Ureter (tissue), 1 donor: ENCODE results near the gene RPL18A. TPM values are rescaled to one million over a fixed set of nuclear protein-coding genes. Genes with fewer than 3 reads are reported as not detected.

Source experiments
- DNase-seq: peaks from one replicate; pipeline ENCODE4 v3.0.0-alpha.2; 2020; ENCODE audit warnings: low spot score
- total RNA-seq: library from RNA; stranded (reverse); gene quantifications from one replicate; pipeline ENCODE4 v1.2.4, GENCODE V29; 2023
- donor health status: DM: yes; HTN: yes; CAD: no.

Gene RPL18A
- 2,079 TPM for total RNA-seq

DNA sequence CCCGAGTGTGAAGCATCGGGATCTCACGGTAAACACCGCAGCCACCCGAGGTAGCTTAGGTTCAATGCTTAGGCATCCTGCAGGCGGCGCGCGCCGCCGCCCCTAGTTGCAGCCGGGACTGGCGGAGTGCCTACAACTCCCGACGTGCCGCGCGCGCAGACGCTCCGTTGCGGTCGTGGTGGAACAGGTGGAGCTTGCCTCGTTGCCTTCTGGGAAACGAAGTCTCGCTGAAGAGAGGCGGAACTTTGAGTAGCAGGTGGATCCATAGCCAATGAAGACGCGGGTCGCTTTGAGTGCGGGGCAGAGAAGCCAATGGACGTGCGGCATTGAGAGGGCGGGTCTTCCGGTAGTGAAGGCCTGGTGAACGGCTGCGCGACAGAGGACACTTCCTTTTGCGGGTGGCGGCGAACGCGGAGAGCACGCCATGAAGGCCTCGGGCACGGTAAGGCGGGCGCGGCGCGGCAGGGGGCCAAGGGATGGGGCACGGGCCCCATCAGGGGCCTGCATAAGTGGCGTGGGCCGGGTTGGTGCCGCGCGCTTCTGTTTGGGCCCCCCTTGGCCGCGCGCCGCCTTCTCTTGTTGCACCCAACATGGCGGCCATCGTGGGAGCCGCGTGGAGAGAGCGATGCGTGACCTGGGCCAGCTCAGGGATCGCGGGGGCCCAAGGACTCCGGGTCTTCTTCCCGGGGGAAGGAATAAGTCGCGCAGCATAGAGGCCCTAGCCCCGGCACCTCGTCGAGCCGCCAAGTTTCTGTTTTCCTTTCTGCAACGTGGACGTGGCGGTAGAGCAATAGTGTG, at the start of gene RPL18A:
Gene RPL18A, plus strand, starts transcription at position 378 of the 798 bp plus-strand sequence. Its CDS starts 47 bp downstream, at position 425.
- DNase-seq = peak; percentile 99

DNA sequence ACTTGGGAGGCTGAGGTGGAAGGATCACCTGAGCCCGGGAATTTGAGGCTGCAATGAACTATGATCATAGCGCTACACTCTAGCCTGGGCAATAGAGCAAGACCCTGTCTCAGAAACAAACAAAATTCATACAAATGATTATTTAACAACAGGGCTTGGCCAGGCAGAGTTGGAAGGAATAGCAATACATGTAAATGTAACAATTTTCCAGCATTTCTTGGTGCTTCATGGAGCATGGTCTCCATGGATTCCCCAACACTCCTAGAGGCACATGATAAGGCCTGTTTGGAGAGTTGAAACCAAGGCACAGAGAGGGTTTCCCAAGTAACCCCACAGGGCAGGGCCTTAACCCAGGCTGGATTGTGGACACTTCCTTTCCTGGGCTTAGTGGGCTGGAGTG, 48.6 kb upstream of the RPL18A start:
- DNase-seq = no peak

DNA sequence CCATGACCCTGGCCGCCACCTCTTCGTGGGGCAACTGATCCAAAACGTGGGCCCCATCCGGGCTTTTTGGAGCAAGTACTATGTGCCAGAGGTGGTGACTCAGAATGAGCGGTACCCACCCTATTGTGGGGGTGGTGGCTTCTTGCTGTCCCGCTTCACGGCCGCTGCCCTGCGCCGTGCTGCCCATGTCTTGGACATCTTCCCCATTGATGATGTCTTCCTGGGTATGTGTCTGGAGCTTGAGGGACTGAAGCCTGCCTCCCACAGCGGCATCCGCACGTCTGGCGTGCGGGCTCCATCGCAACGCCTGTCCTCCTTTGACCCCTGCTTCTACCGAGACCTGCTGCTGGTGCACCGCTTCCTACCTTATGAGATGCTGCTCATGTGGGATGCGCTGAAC, 48.0 kb upstream of the RPL18A start:
- no peak for DNase-seq

DNA sequence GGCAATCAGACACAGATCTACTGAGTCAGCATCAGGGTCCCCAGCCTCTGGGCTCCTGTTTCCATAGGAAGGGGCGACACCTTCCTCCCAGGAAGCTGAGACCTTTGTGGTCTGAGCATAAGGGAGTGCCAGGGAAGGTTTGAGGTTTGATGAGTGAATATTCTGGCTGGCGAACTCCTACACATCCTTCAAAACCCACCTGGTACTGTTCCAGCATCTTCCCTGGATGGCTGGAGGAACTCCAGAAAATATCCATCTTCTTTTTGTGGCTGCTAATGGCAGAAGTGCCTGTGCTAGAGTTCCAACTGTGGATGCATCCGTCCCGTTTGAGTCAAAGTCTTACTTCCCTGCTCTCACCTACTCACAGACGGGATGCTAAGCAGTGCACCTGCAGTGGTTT, 47.6 kb upstream of the RPL18A start:
- DNase-seq = no peak

DNA sequence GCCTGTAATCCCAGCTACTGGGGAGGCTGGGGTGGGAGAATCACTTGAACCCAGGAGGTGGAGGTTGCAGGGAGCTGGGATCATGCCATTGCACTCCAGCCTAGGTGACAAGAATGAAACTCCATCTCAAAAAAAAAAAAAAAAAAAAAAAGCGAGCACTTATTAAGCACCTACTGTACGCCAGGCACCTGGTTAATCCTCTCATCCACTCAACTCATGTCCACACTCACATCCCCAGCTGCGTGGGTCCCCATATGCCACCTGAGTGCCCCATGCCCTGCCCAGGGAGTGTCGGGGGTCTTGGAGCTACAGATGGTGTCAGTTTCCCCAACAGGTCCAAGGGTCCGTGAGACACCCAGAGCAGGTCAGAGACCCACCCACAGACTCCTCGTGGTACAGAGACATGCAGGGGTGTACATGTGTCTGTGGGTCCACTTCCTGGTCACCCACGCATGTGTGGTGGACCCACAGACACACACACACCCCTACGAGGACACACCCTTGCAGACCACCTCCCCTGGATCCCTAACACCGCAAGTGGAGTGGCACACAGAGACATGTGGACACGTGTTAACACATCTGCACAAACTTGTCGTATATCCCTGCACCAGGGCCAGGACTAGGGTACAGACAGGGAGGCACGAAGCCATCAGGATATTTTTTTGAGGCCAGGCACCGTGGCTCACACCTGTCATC, 41.9 kb upstream of the RPL18A start:
- no peak for DNase-seq

DNA sequence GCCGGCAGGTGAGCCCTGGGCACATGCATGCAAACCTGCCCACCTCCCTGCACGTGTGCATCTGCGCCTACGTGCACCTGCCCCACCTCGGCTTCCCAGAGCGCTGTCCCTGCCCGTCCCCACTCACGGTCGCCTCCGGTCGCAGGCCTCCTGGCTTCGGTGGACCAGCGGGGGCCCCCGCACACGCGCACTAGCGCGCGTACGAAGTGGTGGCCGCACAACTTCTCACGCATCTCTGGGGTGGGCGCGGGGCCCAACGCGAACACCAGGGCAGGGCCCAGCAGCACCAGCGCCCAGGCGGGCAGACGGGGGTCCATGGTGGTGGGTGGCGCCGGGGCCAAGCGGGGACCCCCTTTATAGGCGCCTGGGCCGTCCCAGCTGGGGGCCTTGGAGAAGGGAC, 38.5 kb upstream of the RPL18A start, which contains the start of gene INSL3:
Gene INSL3, minus strand, starts transcription at position 330 of the 400 bp plus-strand sequence. Its CDS starts 13 bp downstream, at position 317.
- DNase-seq = no peak

DNA sequence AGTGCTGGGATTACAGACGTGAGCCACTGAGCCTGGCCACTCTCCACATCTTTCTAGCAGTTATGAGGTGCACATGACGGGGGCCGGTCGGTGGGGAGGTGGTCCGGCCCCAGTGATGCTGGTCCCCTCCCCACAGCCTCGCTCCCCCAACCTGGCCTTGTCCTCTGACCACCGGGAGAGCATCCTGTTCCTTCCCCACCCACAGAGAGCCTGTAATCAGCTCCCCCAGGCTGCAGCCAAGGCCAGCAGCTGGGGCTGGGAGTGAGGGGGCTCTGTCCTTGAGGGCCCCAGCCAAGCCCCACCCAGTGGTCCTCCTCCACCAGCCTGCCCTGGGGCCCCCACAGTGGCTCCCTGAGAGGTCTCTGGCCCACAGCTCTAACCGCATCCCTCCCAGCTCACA, 35.4 kb upstream of the RPL18A start:
- no peak for DNase-seq

DNA sequence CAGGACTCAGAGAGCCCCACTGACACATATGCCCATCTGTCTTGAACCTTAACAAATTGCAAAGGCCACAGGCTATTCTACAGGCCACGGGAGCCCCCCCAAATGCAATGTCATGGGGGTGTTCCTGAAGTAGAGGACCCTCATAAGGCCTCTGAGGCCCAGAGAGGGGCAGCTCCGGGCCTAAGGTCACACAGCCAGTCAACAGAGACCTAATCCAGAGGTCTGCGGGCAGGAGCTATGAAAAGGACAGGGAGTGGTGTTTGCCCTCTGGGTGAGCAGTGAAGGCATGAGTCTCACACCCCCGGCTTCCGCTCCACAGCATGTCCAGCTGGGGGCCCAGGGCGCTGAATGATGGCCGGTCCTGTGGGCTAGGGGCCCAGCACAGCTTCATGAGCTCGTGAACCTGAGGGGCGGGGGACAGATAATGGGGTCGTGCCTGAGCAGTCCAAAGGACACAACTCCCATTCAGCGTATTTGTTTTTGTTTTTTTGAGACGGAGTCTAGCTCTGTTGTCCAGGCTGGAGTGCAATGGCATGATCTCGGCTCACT, 33.1 kb upstream of the RPL18A start:
- DNase-seq = no peak

DNA sequence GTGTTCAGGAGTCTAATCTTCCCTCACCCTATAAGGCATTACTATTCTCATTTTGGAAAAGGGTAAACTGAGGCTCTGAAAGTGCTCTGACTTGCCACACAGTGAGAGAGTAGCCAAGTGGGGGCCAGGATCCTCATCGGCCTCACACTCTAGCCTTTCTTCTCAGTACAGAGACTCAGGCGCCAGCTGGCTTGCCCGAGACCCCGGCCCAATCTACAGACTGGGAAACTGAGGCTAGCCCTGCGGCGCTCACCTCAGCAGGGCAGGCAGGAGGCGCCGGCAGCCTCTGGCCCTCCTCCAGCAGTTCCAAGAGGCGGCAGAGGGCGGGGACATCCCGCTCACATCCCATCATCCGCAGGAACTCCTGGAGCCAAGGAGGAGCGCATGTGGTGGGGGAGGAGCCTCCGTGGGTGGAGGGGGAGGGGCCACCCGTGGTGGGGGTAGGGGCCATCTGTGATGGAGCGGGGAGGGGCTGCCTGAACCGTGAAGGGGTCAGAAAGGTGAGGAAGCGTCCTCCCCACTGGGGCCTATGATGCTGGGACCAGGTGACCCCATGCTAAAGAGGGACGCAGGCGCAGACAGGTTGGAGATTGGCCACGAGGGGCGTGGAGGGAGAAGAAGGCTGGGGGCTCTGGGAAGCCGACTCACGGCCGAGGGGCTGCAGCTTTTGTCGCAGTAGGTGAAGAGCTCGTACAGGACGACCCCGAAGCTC, 29.7 kb upstream of the RPL18A start:
- DNase-seq = peak; percentile 50

DNA sequence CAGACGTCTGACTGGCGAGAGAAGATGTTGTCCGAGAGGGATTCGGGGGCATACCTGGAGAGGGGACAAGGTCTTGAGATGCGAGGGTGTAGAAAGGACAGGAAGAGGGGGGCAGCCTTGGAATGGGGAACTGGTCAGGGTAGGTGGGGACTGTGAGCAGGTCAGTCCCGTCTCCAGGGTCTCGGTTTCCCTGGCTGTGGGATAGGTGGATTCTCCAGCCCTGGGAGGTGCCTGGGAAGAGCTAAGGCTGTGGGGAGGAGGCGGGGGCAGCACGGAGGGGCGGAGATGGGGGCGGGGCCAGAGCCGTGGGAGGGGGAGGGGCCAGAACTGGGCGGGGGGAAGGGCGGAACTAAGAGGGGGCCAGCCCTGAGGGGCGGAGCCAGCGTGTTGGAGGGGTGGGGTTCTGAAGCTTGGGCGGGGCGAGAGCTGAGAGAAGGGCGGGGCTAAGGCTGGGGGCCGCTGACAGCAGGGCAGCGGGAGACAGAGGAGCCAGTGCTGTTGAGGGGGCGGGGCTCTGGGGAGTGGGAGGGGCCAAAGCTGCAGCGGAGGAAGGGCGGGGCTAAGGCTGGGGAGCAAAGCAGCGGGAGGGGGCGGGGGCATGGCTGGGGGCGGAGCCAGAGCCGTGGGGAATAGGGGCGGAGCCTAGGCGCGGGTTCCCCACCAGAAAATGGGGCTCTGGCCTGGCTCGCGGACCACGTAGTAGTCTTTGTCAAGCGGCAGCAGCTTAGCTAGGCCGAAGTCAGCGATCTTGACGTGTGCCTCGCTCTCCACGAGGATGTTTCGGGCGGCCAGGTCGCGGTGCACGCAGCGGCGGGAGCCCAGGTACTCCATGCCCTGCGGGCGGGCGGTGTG, 28.9 kb upstream of the RPL18A start:
- DNase-seq = peak; percentile 91

DNA sequence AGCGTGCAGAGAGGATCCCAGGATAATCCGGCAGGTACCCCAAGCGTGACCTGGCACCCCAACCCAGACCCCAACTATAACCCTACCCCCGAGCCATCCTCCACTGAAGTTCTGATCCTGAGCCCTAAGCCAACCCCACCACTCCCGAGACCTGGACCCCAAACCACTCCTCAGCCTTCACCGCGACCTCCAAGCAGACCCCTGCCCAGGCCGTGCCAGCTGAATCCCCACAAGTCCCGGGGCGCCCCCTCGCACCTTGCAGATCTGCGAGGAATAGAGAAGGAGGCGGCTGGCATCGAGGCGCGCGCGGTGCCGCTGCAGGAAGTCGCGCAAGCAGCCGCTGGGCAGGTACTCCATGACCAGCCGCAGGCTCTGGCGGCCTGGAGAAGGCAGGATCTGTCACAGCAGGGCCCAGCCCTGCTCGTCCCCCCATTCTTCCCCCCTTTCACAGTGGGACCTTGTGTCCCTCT, 28.3 kb upstream of the RPL18A start:
- peak; percentile 48 for DNase-seq

DNA sequence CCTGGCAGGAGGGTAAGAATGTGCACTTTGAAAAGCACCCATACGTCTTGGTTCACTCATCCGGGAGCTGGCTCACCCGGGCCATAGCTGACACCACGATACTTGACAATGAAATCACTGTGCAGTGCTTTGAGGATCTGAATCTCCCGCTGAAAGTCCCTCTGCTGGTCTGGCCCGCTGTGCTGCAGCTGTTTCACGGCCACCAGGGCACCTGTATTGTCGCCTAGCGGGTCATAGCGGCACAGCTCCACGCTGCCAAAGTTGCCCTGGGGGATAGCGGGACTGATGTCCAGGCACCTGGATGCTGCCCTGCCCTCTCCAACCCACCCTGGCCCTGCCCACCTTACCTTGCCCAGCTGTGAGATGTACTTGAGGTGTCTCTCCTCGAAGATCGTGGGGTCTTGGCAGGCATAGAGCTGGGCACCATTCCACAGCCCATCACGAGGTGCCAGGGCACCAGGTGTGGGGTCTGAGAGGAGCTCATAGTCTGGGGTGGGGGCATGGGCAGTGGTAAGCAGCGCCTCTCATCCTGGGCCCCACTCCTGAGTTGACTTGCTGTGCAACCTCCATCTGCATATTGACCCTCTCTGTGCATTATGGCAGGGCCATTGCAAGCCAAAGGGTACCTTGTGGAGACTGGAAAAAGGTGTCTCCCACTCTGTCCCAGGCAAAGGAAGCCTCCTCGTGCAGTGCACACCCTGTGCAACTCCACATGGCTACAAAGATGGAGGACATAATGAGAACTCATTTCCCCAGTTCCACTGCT, 27.1 kb upstream of the RPL18A start:
- DNase-seq = no peak

DNA sequence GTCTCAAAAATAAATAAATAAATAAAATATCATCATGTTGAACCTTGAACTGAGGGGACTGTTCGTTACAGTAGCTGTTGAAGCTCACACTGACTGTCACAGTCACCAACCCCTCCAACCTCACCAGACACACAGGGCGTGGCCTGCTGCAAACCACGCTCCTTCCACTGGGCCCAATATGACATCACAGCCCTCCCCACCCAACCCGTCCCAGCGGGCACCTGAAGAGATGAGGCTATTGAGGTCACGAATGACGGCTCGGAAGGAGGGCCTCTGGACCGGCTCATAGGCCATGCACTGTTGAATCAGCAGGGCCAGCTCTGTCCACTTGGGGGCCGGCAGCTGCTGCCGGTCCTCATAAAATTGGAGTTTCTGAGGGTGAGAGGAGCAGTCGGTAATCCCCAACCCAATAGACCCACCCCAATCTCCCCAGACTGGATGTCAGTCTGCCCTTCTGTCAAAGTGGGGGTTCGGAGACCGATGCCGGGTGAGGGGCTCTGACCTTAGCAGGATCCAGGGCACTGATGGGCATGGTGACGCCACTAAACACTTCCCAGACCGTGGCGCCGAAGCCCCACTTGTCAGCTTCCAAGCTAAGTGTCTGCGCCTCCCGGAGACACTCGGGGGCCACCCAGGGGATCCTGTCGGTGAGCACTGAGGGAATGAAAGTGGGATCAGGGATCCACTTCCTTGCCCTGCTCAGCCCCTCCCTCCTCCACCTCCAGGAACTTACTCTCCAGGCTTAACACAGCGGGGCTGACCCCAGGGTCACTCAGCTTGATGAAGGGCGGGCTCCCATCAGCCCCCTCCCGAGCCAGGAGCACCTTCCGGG, 25.1 kb upstream of the RPL18A start:
- no peak for DNase-seq

DNA sequence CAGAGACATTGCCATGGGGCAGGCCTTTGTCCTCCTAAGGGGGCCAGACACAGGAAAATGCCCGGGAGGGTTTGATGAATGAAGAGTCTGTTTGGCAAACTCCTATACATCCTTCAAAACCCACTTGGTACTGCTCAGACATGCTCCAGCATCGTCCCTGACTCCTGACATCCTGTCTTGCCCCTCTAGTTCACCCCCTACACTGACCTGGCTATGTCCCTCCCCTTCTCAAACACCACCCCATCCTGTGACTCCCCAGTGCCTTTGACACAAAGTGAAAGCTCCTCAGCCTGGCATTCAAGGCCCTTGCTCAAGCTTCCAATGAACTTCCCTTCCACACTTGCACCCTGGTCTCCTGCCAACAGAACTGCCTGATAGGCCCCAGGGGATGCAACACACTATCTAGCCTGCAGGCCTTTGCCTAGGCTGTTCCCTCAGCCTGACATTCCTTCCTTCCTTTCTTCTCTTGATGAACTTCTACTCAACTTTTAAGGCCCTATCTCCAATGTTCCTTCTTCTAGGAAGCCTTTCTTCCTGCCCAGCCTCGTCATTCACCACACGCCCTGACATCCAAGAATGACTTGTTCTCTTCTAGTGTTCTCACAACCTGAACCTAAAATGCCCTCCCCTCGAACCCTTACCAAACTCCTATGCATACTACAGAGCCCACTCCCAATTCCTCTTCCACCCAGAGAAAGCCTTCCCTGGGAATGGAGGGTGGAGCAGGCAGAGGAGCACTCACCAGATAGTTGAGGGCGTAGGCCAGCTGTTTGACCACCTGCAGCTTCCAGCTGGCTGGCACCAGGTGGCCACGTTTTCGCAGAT, 24.3 kb upstream of the RPL18A start:
- DNase-seq = no peak

DNA sequence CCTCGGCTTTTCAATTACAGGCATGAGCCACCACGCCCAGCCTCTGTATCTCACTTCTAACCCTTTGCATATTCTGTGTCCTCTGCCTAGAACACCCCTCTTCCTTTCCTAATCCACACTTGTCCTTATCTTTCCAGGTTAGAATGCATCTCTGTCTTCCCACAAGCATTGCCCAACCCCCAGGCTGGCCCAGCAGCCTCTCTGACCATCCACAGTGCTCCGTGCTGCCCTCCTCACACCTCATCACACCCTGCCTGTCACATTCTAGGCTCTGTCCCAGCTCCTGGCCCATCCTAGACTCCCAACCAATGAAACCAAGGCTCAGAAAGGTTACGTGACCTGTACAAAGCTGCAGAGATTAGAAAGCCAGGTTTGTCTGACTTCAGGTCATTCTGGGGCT, 23.2 kb upstream of the RPL18A start:
- DNase-seq = no peak

DNA sequence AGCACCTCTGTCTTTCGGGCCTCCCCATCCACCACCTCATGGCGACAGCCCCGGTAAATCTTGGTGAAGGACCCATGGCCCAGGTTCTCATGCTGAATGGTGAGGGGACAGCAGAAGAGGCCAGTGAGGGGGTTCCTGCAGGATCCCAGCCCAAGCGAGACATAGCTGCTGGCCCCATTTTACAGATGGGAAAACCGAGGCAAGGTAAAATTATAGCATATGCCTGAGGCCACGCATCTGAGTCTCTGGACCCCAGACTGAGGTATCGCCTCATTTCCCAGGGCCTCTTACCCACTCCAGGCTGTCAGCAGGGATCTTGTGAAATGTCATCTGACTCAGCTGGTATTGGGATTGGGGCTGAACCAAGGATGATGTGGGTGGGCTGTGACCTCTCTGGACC, 21.7 kb upstream of the RPL18A start:
- DNase-seq = no peak

DNA sequence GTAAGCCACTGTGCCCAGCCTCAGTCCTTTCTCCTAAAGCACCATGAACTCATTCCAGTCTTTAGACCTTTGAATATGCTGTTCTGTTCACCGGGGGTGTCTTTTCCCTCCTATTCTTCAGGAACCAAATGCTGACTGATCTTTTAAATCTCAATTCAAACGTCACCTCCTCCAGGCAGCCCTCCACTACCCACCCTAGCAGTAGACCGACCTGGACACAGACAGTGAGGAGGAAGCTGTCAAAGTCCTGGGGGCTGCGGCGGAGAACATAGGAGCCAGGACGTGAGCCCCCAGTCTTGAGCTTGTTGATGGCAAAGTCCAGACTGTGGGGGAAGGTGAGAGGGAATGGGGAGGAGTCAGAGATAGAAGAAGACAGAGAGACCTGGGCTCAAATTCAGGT, 19.7 kb upstream of the RPL18A start:
- DNase-seq = no peak

DNA sequence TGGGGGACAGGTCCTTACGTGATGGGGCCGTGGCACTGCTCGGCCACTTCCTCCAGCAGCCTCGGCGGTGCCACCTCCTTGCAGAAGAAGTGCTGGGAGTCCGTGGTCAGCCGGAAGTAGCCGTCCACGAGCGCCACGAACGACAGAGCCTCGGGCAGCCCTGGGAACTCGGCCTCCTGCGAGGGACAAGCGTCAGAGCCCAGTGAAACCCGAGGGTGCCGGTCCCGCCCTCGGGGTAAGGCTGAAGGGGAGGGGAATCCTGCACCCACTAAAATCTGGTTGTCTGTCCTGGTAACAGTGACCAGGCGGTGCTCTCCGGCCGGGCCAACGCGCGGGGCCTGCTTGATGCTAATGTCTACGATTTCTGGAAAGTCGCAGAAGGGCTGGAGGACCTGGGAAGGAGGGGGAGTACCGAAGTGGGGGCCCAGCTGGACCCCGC, 18.3 kb upstream of the RPL18A start:
- no peak for DNase-seq
